ENCODE data around the gene GRSF1.
"Not testable (repeated sequence)": the region's sequence is repeated elsewhere in the genome, so short reads cannot be mapped to it uniquely, and the experiment has no call there.

The GRSF1 gene

GRCh38 chr4:70839589-70840093 is at the start of gene GRSF1:
Gene GRSF1, minus strand, starts transcription at chr4:70839890. Its CDS starts 63 bp downstream, at chr4:70839827.
- DNase-seq (ENCODE audit: low read depth in 2 of 2), result peak; percentile 90 to 91

- DNase-seq (ENCODE audit: low read depth in 2 of 2), result no peak
These were observed 45.5 kb upstream of the GRSF1 start for GRCh38 chr4:70885174-70885573.

GRCh38 chr4:70880739-70881138 is 41.0 kb upstream of the GRSF1 start:
- no peak for DNase-seq (ENCODE audit: low read depth in 2 of 2)

- no peak for DNase-seq (ENCODE audit: low read depth in 2 of 2)
These were observed 37.9 kb upstream of the GRSF1 start for GRCh38 chr4:70877556-70877955.

GRCh38 chr4:70874268-70875156 is 34.8 kb upstream of the GRSF1 start:
- no peak for DNase-seq (ENCODE audit: low read depth in 2 of 2)

GRCh38 chr4:70873216-70873615 is 33.5 kb upstream of the GRSF1 start:
- no peak for DNase-seq (ENCODE audit: low read depth in 2 of 2)

- DNase-seq (ENCODE audit: low read depth in 2 of 2), result no peak
These were observed 29.1 kb upstream of the GRSF1 start for GRCh38 chr4:70868778-70869177.

GRCh38 chr4:70863099-70863790 is 23.6 kb upstream of the GRSF1 start:
- DNase-seq (ENCODE audit: low read depth in 2 of 2), result no peak

GRCh38 chr4:70859066-70859465 is 19.4 kb upstream of the GRSF1 start:
- no peak for DNase-seq (ENCODE audit: low read depth in 2 of 2)

GRCh38 chr4:70858454-70858853 is 18.8 kb upstream of the GRSF1 start:
- no peak for DNase-seq (ENCODE audit: low read depth in 2 of 2)

- DNase-seq (ENCODE audit: low read depth in 2 of 2), result no peak
These were observed 15.8 kb upstream of the GRSF1 start for GRCh38 chr4:70855464-70855863.

GRCh38 chr4:70849291-70849690 is 9.6 kb upstream of the GRSF1 start:
- no peak for DNase-seq (ENCODE audit: low read depth in 2 of 2)

GRCh38 chr4:70844180-70844579 is 4.5 kb upstream of the GRSF1 start:
- no peak for DNase-seq (ENCODE audit: low read depth in 2 of 2)

- no peak for DNase-seq (ENCODE audit: low read depth in 2 of 2)
These were observed 3.2 kb upstream of the GRSF1 start for GRCh38 chr4:70842761-70843435.

GRCh38 chr4:70841951-70842350 is 2.3 kb upstream of the GRSF1 start:
- DNase-seq (ENCODE audit: low read depth in 2 of 2), result no peak

- no peak for DNase-seq (ENCODE audit: low read depth in 2 of 2)
These were observed 1.5 kb upstream of the GRSF1 start for GRCh38 chr4:70841211-70841610.

- not testable (repeated sequence) for DNase-seq (ENCODE audit: low read depth in 2 of 2)
These were observed 941 bp upstream of the GRSF1 start for GRCh38 chr4:70840631-70841030.

- peak; percentile 45 to 54 for DNase-seq (ENCODE audit: low read depth in 2 of 2)
These were observed 447 bp upstream of the GRSF1 start for GRCh38 chr4:70840137-70840536.

GRCh38 chr4:70838666-70839588 is 763 bp downstream of the GRSF1 start:
- DNase-seq (ENCODE audit: low read depth in 2 of 2), result peak; percentile 54 to 64

- no peak for DNase-seq (ENCODE audit: low read depth in 2 of 2)
These were observed 1.5 kb downstream of the GRSF1 start for GRCh38 chr4:70838204-70838603.

- DNase-seq (ENCODE audit: low read depth in 2 of 2), result no peak
These were observed 3.6 kb downstream of the GRSF1 start for GRCh38 chr4:70836081-70836480.

Data from stimulated activated CD4-positive, alpha-beta T cell treated with anti-CD3 and anti-CD28 coated beads, Interleukin-1b, Interleukin-23, amount 100 ng/mL, for 4 hours (primary cell).